GM19397 (cell line): ENCODE results near the gene TCP11L2.
"Not testable (repeated sequence)": the region's sequence is repeated elsewhere in the genome, so short reads cannot be mapped to it uniquely, and the experiment has no call there.

ENCODE experiments used
- ATAC-seq: cut with Tn5 transposase; IDR thresholded peaks from one replicate; pipeline ENCODE4 v1.9.1; 2021; ENCODE audit warnings: mild to moderate bottlenecking, moderate library complexity; ENCODE audit not compliant: unreplicated experiment

Gene TCP11L2

DNA sequence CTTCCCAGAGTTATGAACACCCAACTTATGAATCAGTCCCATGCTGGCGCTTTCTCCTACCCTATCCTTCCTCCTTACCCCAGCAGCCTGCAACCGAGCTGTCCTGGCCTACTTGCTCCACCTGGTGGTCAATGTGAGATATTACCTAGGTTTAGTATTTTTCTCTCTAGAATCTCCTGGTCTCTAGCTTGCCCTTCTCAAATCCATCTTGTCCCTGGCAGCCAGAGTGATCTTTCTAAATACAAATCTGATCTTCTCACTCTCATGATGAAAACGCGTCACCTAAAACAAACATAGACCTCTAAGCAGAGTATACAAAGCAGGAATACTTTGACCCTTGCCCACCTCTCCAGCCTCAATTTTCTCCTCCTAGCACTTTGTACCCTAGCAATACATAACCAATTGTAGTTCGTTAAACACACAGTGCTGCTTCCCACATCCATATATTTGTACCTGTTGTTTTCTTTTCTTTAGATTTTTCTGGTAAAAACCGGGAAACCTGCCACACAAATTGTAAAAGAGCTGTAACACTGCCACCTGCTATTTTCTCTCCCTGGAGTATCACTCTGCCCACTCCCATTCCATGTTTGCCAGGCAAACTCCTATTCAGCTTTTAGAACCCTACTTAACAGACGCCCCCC lies 20.0 kb upstream of the TCP11L2 start:
- peak; percentile 53 for ATAC-seq

- no peak for ATAC-seq
Measured at GRCh38 chr12:106284358-106285105, 18.0 kb upstream of the TCP11L2 start.

DNA sequence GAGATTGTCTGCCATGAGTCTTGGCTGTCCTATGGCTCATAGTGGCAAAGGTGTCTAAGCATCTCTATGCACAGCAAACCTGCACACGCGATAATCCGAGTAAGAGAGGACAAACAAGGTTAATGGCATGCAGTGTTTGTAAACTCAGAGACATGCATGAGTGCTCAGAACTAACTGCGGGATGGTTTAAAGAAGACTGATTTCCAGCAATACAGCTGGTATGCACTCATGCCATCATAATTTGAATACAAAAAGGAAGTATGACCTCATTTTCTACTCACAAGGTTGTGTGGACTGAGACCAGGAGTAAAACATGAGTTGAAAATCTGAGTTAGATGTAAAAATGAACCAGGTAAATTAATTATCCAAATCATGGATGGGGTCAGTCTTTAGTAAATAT lies 16.6 kb upstream of the TCP11L2 start:
- ATAC-seq: no peak

DNA sequence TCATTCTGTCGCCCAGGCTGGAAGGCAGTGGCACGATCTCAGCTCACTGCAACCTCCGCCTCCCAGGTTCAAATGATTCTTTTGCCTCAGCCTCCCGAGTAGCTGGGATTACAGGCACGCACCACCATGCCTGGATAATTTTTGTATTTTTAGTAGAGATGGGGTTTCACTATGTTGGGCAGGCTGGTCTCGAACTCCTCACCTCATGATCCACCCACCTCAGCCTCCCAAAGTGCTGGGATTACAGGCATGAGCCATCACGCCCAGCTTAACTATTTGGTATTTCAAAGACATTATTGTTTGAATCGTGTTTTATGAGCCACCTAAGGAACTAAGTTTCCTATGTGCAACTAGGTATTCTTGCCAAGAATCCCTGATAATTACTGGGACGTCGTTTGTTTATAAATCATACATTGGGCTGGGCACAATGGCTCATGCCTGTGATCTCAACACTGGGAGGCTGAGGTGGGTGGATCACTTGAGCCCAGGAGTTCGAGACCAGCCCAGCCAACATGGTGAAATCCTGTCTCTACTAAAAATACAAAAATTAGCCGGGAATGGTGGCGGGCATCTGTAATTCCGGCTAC lies 15.9 kb upstream of the TCP11L2 start:
- ATAC-seq: not testable (repeated sequence)

- ATAC-seq: no peak
Measured at GRCh38 chr12:106287364-106287763, 15.2 kb upstream of the TCP11L2 start.

DNA sequence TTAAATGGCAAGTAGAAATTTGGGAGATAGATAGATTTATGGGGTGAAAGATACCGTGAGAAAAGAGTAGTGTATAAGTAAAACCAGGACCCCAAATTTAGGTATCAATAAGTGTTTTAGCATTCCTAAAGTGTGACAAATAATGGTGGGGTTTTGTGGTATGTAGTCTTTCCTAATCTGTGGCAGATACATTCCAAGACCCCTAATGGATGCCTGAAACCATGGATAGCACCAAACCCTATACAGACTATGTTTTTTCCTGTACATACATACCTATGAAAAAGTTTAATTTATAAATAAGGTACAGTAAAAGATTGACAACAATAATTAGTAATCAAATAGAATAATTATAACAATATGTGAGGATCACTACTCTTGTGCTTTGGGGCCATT lies 14.4 kb upstream of the TCP11L2 start:
- no peak for ATAC-seq

DNA sequence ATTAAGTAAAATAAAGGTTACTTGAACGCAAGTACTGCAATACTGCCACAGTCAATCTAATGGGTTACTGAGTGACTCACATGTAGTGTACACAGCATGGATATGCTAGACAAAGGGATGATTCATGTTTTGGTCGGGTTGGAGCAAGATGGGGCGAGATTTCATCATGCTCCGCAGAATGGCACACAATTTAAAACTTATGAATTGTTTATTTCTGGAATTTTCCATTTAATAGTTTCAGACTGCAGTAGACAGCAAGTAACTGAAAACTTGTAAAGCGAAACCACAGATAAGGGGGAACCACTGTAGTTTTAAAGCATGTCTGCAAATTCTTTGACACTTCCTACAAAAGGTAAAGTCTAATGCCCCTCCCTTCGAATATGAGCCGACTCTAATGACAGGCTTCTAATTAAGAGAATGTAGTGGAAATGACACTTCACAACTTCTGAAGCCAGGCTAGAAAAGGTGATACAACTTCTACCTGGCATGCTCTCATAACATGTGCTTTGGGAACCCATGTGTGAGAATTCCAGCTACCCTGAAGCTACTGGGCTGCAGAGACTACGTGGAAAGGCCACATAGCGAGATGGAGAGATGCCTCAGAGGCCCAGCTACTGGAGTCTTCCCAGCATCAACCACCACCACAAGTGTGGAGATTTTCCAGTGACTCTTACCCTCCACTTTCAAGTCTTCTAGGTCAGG lies 13.9 kb upstream of the TCP11L2 start:
- ATAC-seq: no peak

- ATAC-seq: no peak
Measured at GRCh38 chr12:106289196-106289681, 13.3 kb upstream of the TCP11L2 start.

GRCh38 chr12:106290666-106291065 lies 11.9 kb upstream of the TCP11L2 start:
- no peak for ATAC-seq

- no peak for ATAC-seq
Measured at GRCh38 chr12:106291342-106291741, 11.2 kb upstream of the TCP11L2 start.

- ATAC-seq: no peak
Measured at GRCh38 chr12:106292339-106292738, 10.2 kb upstream of the TCP11L2 start.

- no peak for ATAC-seq
Measured at GRCh38 chr12:106296179-106296877, 6.2 kb upstream of the TCP11L2 start.

GRCh38 chr12:106297075-106297474 lies 5.5 kb upstream of the TCP11L2 start:
- ATAC-seq: no peak

DNA sequence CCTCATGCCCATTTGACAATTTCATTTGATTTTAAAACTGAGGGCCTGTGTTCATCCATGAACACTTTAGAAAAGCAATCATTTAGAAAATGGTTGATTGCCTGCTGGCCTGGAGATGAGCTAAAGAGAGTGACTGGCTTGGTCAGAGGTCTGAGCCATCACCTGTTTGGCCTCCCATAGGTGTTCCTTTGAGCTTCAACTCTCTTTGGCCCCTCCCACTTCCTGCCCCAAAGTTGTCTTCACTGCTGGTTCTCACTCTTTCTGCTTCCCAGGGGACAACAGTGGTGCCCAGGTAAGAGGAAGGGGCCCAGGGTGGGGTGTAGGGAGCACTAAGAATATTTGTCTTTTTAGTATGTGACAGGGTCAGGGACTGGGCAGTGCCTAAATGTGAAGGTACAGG lies 4.9 kb upstream of the TCP11L2 start:
- no peak for ATAC-seq

DNA sequence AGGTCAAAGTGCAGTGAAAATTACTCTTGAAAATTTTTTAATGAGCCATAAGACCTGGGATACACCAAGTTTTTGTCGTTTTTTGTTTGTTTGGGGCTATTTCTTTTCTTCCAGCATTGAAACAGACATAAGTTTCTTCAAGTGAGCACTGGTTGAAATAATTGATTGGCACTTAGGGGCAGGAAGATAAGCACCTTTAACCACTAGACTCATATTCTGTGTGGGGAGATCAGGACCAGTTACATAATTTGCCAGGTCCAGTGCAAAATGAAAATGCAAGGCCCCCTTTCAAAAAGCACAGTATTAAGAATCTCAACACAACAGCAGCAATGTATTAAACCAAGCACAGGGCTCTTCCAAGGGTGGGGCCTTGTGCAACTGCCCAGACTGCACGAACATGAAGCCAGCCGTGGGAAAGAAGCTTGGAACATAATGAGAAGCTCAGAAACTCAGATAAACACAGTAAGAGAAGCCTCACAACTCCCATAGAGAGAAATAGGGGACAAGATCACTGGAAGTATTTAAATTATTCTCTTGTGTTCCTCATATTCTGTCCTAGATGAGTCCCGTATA lies 3.2 kb upstream of the TCP11L2 start:
- ATAC-seq: no peak

- ATAC-seq: no peak
Measured at GRCh38 chr12:106300761-106301160, 1.8 kb upstream of the TCP11L2 start.

DNA sequence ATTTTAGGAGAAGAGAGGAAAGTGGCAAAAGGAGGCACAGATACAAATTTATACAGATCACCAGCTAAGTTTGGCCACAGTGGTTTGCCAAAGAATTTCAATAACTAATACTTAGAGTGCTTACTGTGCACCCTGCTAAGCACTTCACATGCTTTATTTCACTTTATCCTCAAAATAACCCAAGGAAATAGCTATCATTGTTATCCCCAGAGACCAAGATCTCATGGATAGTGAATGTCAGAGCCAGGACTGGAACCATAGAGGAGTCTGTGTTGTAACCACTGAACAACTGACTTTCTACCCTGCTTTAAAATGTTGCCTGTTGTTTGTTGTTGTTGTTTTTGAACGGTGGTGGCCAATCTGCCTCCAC lies 1.3 kb upstream of the TCP11L2 start:
- ATAC-seq: no peak

DNA sequence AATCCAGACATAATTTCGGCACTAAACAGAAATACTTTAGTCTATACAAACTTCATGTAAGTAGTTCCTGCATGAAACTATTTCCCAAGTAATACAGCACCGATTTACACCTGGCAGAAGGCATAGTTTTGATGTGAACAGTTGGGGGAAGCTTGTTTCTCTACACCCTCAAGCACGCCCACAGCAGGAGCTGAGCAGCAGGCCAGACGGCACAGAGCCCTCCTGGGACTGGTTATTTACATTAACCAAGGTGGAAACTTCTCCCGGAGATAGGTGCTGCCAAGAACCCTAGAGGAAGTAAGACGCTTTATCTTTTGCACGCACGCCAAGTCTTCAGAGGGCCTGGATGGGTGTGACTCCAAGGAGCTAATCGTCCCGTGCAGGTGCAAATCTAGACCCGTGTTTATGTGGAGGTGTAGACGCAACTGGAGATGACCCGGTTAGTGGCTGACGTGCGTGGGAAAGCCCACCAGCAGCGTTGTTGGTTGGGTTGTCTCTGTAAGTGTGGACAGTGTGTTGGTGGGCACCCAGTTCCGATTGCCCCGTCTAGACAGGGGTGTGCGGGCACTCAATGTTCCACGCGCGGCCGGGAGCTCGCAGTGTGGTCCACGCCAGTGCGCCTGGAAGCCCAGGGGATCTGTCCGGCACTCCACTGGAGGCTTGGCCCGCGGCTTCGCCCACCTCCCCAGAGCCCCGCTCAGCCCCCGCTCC lies 767 bp upstream of the TCP11L2 start:
- peak; percentile 65 for ATAC-seq

DNA sequence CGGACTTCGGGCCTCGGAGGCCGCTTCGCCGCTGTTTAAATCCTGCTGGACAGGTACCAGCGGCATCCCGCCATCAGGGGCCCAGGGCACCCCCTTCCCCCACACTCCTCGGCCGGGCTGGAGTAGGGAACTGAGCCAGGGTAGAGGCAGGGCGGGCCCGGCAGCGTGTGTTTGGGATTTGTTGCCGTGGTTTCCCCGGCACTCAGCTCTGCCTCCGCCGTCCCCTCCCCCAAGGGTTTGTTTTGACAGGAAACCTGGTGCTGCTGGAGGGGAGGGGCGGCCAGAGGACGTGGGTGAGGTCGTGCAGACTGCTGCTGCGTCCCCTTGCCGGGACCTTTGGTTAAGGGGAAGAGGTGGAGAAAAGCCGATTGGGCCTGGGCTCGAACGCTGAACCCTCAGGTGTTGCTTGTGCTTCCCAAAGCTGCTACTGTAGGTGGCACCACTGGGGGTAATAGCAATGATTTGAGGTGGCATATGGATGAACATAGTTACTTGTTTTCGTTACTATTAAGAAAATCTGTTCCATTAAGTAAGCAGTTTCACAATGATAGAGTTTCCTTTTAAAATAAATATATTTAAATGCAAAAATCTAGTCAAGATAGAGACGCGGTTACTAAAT lies 778 bp downstream of the TCP11L2 start:
- no peak for ATAC-seq

DNA sequence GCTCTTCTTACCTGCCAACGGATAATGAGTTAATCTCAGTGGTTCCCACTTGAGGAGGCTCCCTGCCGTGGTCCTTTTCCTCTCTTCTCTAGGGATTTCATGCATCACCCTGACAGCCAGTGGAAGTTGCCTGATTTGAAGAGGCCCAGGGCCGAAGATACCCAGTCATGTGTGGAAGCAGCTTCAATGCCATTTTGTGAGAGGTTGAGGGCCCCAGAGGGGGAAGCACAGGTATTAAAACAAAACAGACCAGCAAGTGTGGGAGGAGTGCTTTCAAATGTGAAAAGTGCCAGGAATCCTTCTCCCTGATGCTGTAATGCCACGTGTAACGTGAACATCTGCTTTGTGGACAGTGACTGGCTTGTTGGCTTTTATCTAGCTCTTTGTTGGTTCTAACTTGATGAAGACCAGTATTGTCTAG lies 1.5 kb downstream of the TCP11L2 start:
- no peak for ATAC-seq
